Small intestine (tissue), 7 donors: ENCODE results near the gene HTATIP2. TPM values are rescaled to one million over a fixed set of nuclear protein-coding genes. Genes with fewer than 3 reads are reported as not detected.
"Not testable (repeated sequence)": the region's sequence is repeated elsewhere in the genome, so short reads cannot be mapped to it uniquely, and the experiment has no call there.

Source experiments
- DNase-seq, 2 donors: peaks; one replicate each; pipeline versions ENCODE4 v3.0.0 to v3.0.0-alpha.2; 2013
- FAIRE-seq: peaks from 2 replicates; lab custom pipeline; 2012; peaks lifted over from hg19 to GRCh38; lab: Jason Lieb, UNC
- H3K27ac ChIP-seq, 3 donors: one replicate each; pipeline ENCODE4 v1.5.1; 2013; ENCODE audit warnings: low read length in 2 of 3, mild to moderate bottlenecking in 2 of 3, control low read depth in 1 of 3, inconsistent platforms in 1 of 3, low read depth in 1 of 3, moderate library complexity in 1 of 3
- H3K27me3 ChIP-seq, 3 donors: one replicate each; pipeline ENCODE4 v1.6.1; 2013; ENCODE audit warnings: low read length in 3 of 3, inconsistent platforms in 1 of 3; ENCODE audit not compliant: control insufficient read depth in 3 of 3, insufficient read depth in 3 of 3
- H3K36me3 ChIP-seq, 3 donors: one replicate each; pipeline ENCODE4 v1.6.1; 2013; ENCODE audit warnings: low read length in 3 of 3, inconsistent platforms in 1 of 3, low read depth in 1 of 3, mild to moderate bottlenecking in 1 of 3, moderate library complexity in 1 of 3; ENCODE audit not compliant: control insufficient read depth in 3 of 3, insufficient read depth in 2 of 3
- H3K4me1 ChIP-seq, 3 donors: one replicate each; pipeline ENCODE4 v1.6.1; 2013; ENCODE audit warnings: low read length in 2 of 3, inconsistent platforms in 1 of 3, low read depth in 1 of 3, mild to moderate bottlenecking in 1 of 3, moderate library complexity in 1 of 3; ENCODE audit not compliant: control insufficient read depth in 3 of 3, insufficient read depth in 2 of 3
- H3K4me3 ChIP-seq, 3 donors: one replicate each; pipeline ENCODE4 v1.5.1; 2013; ENCODE audit warnings: low read length in 3 of 3, control low read depth in 1 of 3, inconsistent platforms in 1 of 3, low read depth in 1 of 3, mild to moderate bottlenecking in 1 of 3, moderate library complexity in 1 of 3
- H3K9me3 ChIP-seq, 2 donors: one replicate each; pipeline ENCODE4 v1.6.1; 2013; ENCODE audit warnings: low read depth in 1 of 2, low read length in 1 of 2; ENCODE audit not compliant: control insufficient read depth in 2 of 2, insufficient read depth in 1 of 2
- WGBS, 3 donors: extraction: QIAGEN DNeasy Blood & Tissue Kit; methylation state at CpG; one replicate each; pipeline ENCODE4 v1.1.7; 2013; 5-methylcytosine and 5-hydroxymethylcytosine counted together
- polyA plus RNA-seq, 4 donors: library from polyadenylated mRNA; stranded (reverse) in 3 of 4; unstranded in 1 of 4; fragments of 200-250 nt in 3 of 4; fragments of 120-200 nt in 1 of 4; gene quantifications; one replicate each; pipeline versions ENCODE4 v1.2.1 to v1.2.3, GENCODE V29; 2013
- donor health status: healthy with polysubstance abuse.
- donor health status: control.
- donor health status: control.
- donor health status: Bipolar disorder and iron deficiency.
- donor health status: healthy.

Gene HTATIP2
- polyA plus RNA-seq, 4 donors: 31.1 to 309 (median 172) TPM

GRCh38 chr11:20374741-20375300 lies 11.3 kb downstream of the HTATIP2 start:
- 52 to 80% (median 63%) methylated on average over 9 of the region's 9 CpGs for WGBS, 3 donors
- H3K27me3 ChIP-seq: no peaks in the 10 kb centered on the region
- H3K36me3 ChIP-seq: peaks cover 7 to 19% (median 12%) of the 10 kb centered on the region in 3 donors
- DNase-seq: peak; percentile 39 to 90
- H3K4me3 ChIP-seq: no peak overlapping the region
- H3K27ac ChIP-seq: peak overlapping the region in 1 of 3 donors; percentile 52
- no peak for FAIRE-seq
- no peaks in the 10 kb centered on the region for H3K9me3 ChIP-seq
- peaks cover 0 to 4% (median 0%) of the 10 kb centered on the region in 3 donors for H3K4me1 ChIP-seq

- peaks cover 7 to 19% (median 11%) of the 10 kb centered on the region in 3 donors for H3K36me3 ChIP-seq
- H3K9me3 ChIP-seq: no peaks in the 10 kb centered on the region
- no peak for FAIRE-seq
- peaks cover 0 to 4% (median 0%) of the 10 kb centered on the region in 3 donors for H3K4me1 ChIP-seq
- H3K27me3 ChIP-seq: no peaks in the 10 kb centered on the region
- no peak overlapping the region for H3K27ac ChIP-seq
- no peak overlapping the region for H3K4me3 ChIP-seq
- WGBS, 3 donors: 91 to 94% (median 92%) methylated on average over 3 of the region's 3 CpGs
- no peak for DNase-seq
Measured at GRCh38 chr11:20376162-20376730, 12.7 kb downstream of the HTATIP2 start.

DNA sequence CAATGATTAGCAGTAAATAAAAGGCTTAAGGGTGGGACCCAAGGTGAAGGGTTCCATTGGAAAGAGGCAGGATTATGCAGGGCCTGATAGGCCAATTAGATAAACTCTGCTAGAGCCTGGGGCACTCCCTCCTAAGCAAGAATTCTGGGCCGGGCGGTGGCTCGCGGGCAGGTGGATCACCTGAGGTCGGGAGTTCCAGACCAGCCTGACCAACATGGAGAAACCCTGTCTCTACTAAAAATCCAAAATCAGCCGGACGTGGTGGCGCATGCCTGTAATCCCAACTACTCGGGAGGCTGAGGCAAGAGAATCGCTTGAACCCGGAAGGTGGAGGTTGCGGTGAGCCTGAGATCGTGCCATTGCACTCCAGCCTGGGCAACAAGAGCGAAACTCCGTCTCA lies 22.5 kb downstream of the HTATIP2 start:
- not testable (repeated sequence) for H3K4me1 ChIP-seq, DNase-seq, H3K36me3 ChIP-seq, H3K27me3 ChIP-seq, H3K4me3 ChIP-seq, FAIRE-seq, H3K9me3 ChIP-seq, H3K27ac ChIP-seq
- WGBS, 3 donors: 84 to 91% (median 86%) methylated on average over 15 of the region's 15 CpGs

DNA sequence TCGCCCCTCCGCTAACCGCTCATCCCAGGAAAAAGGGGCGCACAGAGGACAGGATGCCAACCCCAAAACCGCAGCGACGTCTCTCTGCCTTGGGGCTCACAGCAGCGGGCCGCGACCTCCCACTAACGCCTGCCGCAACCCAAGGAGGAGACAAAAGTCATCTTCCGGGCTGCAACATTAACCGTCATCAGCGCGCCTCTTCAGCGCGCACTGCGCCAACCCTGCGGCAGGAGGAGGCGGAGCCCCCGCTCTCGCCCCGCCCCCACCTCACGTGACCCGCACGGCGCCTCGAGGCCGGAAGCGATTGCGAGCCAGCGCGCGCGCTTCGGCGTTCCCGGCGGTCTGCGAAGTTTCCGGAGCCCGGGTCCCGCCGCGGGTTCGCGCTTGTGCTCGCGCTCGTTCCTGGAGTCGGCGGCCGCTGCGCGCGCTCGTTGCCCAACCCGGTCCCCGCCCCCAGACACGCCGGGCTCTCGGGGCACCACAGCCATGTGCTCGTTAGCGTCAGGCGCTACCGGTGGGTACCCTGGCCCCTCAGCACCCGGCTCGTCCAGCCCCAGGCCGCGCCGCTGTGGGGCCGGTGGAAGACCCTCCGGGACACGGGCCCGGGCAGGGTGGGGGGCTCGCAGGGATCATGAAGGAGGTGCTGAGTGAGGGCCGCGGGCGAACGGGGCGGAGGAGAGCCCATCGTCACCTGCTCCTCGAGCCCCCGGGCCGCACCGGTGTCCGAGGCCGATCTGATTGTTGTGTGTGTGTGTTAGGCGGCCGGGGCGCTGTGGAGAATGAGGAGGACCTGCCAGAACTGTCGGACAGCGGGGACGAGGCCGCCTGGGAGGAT lies 24.0 kb downstream of the HTATIP2 start, which contains the start of gene PRMT3:
Gene PRMT3 (plus strand): TSS at position 456 of the 835 bp plus-strand sequence. CDS start 31 bp downstream, at position 487.
- H3K4me1 ChIP-seq: peaks cover 0 to 8% (median 0%) of the 10 kb centered on the region in 3 donors
- no peaks in the 10 kb centered on the region for H3K27me3 ChIP-seq
- H3K9me3 ChIP-seq: no peaks in the 10 kb centered on the region
- FAIRE-seq (no peak), DNase-seq (peak; percentile 95 to 99)
- H3K4me3 ChIP-seq: peak within 1 kb of the TSS; percentile 77 to 89 (median 88)
- 0% methylated on average over 83 to 96 of the region's 96 CpGs for WGBS, 3 donors
- H3K27ac ChIP-seq: peak within 1 kb of the TSS; percentile 87 to 100 (median 93)
- H3K36me3 ChIP-seq: peaks cover 1 to 5% (median 3%) of the 10 kb centered on the region in 3 donors

DNA sequence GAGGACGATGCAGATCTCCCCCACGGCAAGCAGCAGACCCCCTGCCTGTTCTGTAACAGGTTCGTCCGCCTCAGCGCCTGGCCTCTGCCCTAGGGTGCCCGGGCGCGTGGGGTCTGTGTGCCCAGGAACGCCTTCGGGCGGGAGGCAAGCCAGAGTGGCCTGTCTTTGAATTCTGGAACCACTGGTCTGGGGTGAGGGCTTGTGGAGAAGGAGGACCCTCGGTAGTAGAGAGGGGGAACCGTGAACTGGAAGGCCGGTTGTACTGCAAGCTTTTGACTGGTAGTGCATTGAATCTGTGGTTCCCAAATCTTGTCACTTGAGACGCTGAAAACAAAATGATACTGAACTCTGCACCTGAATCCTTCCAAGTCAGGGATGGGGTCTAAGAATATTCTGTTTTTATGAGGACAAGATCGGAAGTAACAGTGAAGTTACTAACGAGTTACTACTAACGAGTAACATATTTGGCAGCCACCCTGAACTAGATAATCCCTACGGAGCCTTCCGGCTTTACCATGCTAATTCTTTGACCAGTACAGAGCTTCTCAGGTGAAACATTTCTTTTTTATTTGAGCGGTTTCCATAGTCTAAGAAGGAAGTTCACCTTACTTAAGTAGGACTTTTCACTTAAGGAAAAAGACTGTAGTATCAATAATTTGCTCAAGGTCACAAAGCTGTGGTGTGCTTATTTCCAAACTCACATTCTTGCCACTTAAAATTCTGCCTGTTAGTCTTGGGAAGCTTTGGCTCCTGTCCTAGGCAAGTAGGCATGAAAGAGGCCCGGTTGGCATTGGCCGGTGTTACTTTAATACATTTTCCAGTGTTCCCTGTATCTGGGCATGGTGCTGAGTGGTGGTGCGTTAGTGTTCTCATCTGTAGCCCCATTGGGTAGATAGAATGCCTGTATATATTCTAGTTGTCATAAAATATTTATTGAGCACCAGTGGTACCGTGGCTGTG lies 24.9 kb downstream of the HTATIP2 start:
- H3K9me3 ChIP-seq: no peaks in the 10 kb centered on the region
- H3K4me1 ChIP-seq: peaks cover 0 to 8% (median 0%) of the 10 kb centered on the region in 3 donors
- H3K27ac ChIP-seq: peak overlapping the region; percentile 84 to 100 (median 88)
- no peaks in the 10 kb centered on the region for H3K27me3 ChIP-seq
- peak overlapping the region; percentile 73 to 88 (median 84) for H3K4me3 ChIP-seq
- 2 to 11% (median 5%) methylated on average over 25 of the region's 25 CpGs for WGBS, 3 donors
- peaks cover 0 to 3% (median 3%) of the 10 kb centered on the region in 3 donors for H3K36me3 ChIP-seq
- FAIRE-seq (no peak), DNase-seq (peak in 1 of 2 donors; percentile 36)

DNA sequence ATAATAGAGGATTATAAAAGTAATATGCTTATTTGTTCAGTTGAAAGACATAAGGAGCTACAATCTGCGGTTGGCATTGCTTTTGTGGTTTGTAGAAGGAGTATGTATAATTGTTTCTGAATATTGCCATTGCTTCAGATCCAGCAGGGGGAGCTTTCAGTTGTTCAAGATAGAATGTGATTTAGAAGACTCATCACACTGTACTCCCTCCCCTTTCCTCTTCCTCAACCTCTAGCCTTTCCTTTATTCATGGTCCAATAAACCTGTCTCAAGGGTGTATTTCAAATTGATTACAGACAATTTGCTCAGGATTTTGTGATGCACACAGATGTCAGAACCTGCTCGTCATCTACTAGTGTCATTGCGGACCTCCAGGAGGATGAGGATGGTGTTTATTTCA lies 33.8 kb downstream of the HTATIP2 start:
- peak; percentile 33 to 62 for DNase-seq
- no peaks in the 10 kb centered on the region for H3K4me1 ChIP-seq
- H3K36me3 ChIP-seq: peaks cover 0 to 16% (median 4%) of the 10 kb centered on the region in 3 donors
- no peaks in the 10 kb centered on the region for H3K9me3 ChIP-seq
- no peak overlapping the region for H3K4me3 ChIP-seq
- H3K27me3 ChIP-seq: no peaks in the 10 kb centered on the region
- FAIRE-seq: no peak
- no peak overlapping the region for H3K27ac ChIP-seq
- 72 to 81% (median 78%) methylated on average over 3 of the region's 3 CpGs for WGBS, 3 donors

DNA sequence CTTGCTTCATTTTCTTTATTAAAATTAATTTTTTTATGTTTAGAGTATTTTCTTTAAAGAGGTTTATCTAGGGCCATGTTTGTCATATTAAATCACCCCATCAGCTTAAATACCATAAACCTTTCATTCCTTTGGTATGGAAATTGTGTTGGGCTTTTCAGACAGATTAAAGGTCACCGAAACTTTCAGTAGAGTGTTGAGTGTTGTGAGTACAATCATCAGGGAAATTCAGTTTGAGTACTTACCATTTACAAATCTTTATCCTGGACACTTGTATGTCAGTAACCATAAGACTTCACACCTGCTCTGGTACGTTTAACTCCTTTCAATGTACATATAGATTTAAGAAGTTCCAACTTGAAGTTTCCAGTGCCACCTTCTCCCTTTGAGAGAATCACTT lies 36.0 kb downstream of the HTATIP2 start:
- H3K27me3 ChIP-seq: no peaks in the 10 kb centered on the region
- DNase-seq (no peak), FAIRE-seq (no peak)
- no peaks in the 10 kb centered on the region for H3K4me1 ChIP-seq
- H3K36me3 ChIP-seq: peaks cover 3 to 17% (median 5%) of the 10 kb centered on the region in 3 donors
- no peak overlapping the region for H3K27ac ChIP-seq
- no peak overlapping the region for H3K4me3 ChIP-seq
- no peaks in the 10 kb centered on the region for H3K9me3 ChIP-seq
- WGBS, 3 donors: 79 to 88% (median 83%) methylated on average over 2 of the region's 2 CpGs
